AG09309 (cell line): ENCODE data around the gene SMTN.
"Not testable (repeated sequence)": the region's sequence is repeated elsewhere in the genome, so short reads cannot be mapped to it uniquely, and the experiment has no call there.

ENCODE experiments used
- DNase-seq: peaks from one replicate; pipeline ENCODE4 v3.0.0-alpha.2; 2010; ENCODE audit warnings: low read depth
- H3K4me3 ChIP-seq: 2 replicates; pipeline ENCODE4 v1.5.1; 2011; ENCODE audit warnings: mild to moderate bottlenecking, low read depth, low read length, moderate library complexity; ENCODE audit not compliant: control insufficient read depth
- CTCF ChIP-seq: IDR thresholded peaks from 2 replicates; pipeline ENCODE4 v1.5.1; 2011; ENCODE audit warnings: mild to moderate bottlenecking, low read depth, low read length, inconsistent platforms; ENCODE audit not compliant: insufficient read depth, control insufficient read depth; ENCODE audit errors: missing control alignments

The SMTN gene

GRCh38 chr22:31106001-31106571 lies 25.0 kb downstream of the SMTN start:
- DNase-seq: no peak
- peak overlapping the region; percentile 91 for H3K4me3 ChIP-seq
- peak; percentile 41 for TF ChIP-seq CTCF

- TF ChIP-seq CTCF: no peak
- DNase-seq: no peak
- H3K4me3 ChIP-seq: peak overlapping the region; percentile 91
These were observed 25.6 kb downstream of the SMTN start for GRCh38 chr22:31106731-31107177.

GRCh38 chr22:31107178-31107893 lies 26.2 kb downstream of the SMTN start, which contains the start of gene SELENOM:
Gene SELENOM, minus strand, starts transcription at chr22:31107568. Its CDS starts 63 bp downstream, at chr22:31107505.
- peak; percentile 97 for TF ChIP-seq CTCF
- DNase-seq: peak; percentile 92
- peak within 1 kb of the TSS; percentile 91 for H3K4me3 ChIP-seq

GRCh38 chr22:31107894-31108218 lies 26.7 kb downstream of the SMTN start:
- H3K4me3 ChIP-seq: peak overlapping the region; percentile 22; the same call in 1 of the 2 replicates
- no peak for DNase-seq
- no peak for TF ChIP-seq CTCF

GRCh38 chr22:31112547-31113091 lies 31.5 kb downstream of the SMTN start:
- DNase-seq, H3K4me3 ChIP-seq: not testable (repeated sequence)

GRCh38 chr22:31118046-31118820 lies 37.1 kb downstream of the SMTN start:
- TF ChIP-seq CTCF: no peak
- H3K4me3 ChIP-seq: no peak overlapping the region
- DNase-seq: no peak
